Prostate gland (tissue), 2 donors: ENCODE measurements around the gene ADGRL3.

Experiments used
- POLR2A ChIP-seq: fragments of 450-650 bp; IDR thresholded peaks from one replicate; pipeline ENCODE4 v1.6.1; 2016; ENCODE audit warnings: antibody characterized with exemption, mild to moderate bottlenecking
- POLR2AphosphoS5 ChIP-seq: sonication (generic); formaldehyde crosslinking; IDR thresholded peaks from one replicate; pipeline ENCODE4 v1.6.1; 2017; ENCODE audit warnings: antibody characterized with exemption
- TF ChIP-seq, protein P1 (sequence below), 4 experiments: fragments of 200-600 bp in 2 of 4; fragments of 450-650 bp in 2 of 4; sonication (generic) in 2 of 4; IDR thresholded peaks; 1 replicate in 3 of 4; 2 replicates in 1 of 4; pipeline ENCODE4 v1.5.1; 2016 to 2019; ENCODE audit warnings: antibody characterized with exemption in 4 of 4, mild to moderate bottlenecking in 2 of 4, moderate library complexity in 2 of 4

DNA sequence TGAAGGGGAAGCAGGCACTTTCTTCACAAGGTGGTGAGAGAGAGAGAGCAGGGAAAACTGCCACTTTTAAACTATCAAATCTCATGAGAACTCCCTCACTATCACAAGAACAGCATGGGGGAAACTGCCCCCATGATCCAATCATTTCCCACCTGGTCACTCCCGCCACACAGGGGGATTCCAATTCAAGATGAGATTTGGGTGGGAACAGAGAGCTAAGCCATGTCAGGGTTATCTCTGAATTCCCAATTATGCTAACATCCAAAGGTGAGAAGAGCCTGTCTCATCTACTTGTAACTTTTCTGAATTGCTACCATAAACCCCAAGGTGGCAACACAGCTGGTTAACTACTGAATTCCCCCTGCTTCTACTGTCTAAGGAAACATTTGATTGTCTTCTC lies 758.5 kb downstream of the ADGRL3 start:
- TF ChIP-seq, protein P1, sequence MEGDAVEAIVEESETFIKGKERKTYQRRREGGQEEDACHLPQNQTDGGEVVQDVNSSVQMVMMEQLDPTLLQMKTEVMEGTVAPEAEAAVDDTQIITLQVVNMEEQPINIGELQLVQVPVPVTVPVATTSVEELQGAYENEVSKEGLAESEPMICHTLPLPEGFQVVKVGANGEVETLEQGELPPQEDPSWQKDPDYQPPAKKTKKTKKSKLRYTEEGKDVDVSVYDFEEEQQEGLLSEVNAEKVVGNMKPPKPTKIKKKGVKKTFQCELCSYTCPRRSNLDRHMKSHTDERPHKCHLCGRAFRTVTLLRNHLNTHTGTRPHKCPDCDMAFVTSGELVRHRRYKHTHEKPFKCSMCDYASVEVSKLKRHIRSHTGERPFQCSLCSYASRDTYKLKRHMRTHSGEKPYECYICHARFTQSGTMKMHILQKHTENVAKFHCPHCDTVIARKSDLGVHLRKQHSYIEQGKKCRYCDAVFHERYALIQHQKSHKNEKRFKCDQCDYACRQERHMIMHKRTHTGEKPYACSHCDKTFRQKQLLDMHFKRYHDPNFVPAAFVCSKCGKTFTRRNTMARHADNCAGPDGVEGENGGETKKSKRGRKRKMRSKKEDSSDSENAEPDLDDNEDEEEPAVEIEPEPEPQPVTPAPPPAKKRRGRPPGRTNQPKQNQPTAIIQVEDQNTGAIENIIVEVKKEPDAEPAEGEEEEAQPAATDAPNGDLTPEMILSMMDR (IDR thresholded peaks at IDR 0.05): no peak
- no peak for TF ChIP-seq POLR2A
- TF ChIP-seq POLR2AphosphoS5: no peak
